ENCODE data around the gene SPTY2D1. TPM values are rescaled to one million over a fixed set of nuclear protein-coding genes. Genes with fewer than 3 reads are reported as not detected.
"Not testable (repeated sequence)": the region's sequence is repeated elsewhere in the genome, so short reads cannot be mapped to it uniquely, and the experiment has no call there.

SPTY2D1 gene, protein sequence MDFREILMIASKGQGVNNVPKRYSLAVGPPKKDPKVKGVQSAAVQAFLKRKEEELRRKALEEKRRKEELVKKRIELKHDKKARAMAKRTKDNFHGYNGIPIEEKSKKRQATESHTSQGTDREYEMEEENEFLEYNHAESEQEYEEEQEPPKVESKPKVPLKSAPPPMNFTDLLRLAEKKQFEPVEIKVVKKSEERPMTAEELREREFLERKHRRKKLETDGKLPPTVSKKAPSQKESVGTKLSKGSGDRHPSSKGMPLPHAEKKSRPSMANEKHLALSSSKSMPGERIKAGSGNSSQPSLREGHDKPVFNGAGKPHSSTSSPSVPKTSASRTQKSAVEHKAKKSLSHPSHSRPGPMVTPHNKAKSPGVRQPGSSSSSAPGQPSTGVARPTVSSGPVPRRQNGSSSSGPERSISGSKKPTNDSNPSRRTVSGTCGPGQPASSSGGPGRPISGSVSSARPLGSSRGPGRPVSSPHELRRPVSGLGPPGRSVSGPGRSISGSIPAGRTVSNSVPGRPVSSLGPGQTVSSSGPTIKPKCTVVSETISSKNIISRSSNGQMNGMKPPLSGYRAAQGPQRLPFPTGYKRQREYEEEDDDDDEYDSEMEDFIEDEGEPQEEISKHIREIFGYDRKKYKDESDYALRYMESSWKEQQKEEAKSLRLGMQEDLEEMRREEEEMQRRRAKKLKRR
- 10 to 100 TPM; 58.6 to 62.5 (median 62.0) TPM for total RNA-seq
- 31.0 TPM for total RNA-seq (2013)

DNA sequence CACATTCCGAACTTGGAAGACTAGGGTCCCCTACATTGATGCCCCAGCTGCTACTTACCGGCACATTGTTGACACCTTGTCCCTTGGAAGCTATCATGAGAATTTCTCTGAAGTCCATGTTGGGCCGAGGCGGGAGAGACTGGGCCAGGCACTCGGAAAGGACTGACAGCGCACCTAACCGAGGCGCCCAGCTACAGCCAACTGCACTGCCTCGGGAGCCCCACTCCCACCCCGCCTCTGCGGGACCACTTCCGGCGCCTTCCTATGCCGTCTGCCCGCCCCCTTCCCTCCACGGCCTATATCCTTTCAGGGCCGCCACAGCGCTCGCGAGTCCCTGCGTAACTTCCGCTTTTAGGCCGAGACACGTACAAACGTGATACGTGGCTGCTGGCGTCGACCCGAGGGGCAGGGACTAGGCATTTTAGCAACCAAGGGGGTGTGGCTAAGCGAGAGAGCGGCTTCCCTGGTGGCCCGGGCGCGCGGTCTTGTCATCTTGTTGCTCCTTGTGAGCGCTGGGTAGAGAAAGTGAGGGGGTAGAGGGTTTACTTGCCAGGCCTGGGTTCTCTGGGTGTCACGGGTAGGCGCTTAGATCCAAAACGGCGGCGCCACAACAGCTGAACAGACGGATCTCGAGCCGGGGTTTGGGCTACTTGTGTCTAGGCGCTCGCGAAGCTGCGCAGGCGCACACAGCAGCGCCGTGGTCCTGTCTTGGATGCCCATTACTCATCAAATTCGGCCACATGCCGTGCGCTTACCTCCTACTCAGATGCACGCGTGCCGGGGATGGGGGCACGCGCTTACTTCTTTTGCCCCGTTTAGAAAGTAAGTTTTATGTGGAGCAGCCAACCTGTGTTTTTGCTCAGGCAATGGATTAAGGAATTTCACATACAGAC lies at the start of gene SPTY2D1:
Gene SPTY2D1 (minus strand): TSS at position 203 of the 893 bp plus-strand sequence. CDS start 85 bp downstream, at position 118.
- H3K9me3 Mint-ChIP-seq = no peaks in the 10 kb centered on the region
- intact Hi-C loops (cut with micrococcal nuclease) = loop anchor here (1.0 to 10.0 kb wide), 7 partner anchors 16 to 312 kb away; partner anchors contain the start of genes GTF2H1, HPS5, IGSF22 and LDHA
- no peaks in the 10 kb centered on the region for H3K36me3 Mint-ChIP-seq
- ATAC-seq = peak; percentile 93 to 97 (median 94)
- Histone ChIP-seq H3K4me1 (ENCODE audit: control insufficient read depth, insufficient read depth, low read length) (peaks cover 13% of the 10 kb centered on the region), H3K27ac (ENCODE audit: low read length) (peak within 1 kb of the TSS; percentile 99), H3K27me3 (ENCODE audit: control insufficient read depth, insufficient read depth, low read length) (no peaks in the 10 kb centered on the region), H3K9me3 (ENCODE audit: control insufficient read depth, insufficient read depth, low read length) (no peaks in the 10 kb centered on the region), H3K4me3 (ENCODE audit: low read length) (peak within 1 kb of the TSS; percentile 94), H3K36me3 (ENCODE audit: control insufficient read depth, insufficient read depth, low read length) (no peaks in the 10 kb centered on the region)
- H3K4me3 Mint-ChIP-seq = peak within 1 kb of the TSS; percentile 93
- H3K27ac Mint-ChIP-seq = peak within 1 kb of the TSS; percentile 98 to 99
- no peak for TF ChIP-seq CTCF (IDR thresholded peaks at IDR 0.05)
- under 1% methylated on average over 60 of the region's 60 CpGs for WGBS (ENCODE audit: insufficient coverage)
- peaks cover 28 to 34% of the 10 kb centered on the region in 2 donors for H3K4me1 Mint-ChIP-seq
- DNase-seq = peak; percentile 93 to 99
- H3K27me3 Mint-ChIP-seq (ENCODE audit: low read depth in 2 of 2) = no peaks in the 10 kb centered on the region

DNA sequence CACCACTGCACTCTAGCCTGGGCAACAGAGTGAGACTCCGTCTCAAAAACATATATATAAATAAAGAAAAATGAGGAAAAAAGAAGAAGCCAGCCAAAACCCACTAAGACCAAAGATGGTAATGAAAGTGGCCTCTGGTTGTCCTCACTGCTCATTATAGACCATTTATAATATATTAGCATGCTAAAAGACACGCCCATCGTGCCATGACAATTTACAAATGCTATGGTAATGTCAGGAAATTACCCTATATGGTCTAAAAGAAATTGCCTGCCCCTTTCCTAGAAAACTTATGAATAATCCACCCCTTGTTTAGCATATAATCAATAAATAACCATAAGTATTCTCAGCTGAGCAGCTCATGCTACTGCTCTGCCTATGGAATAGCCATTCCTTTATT lies 48.3 kb upstream of the SPTY2D1 start:
- ATAC-seq (no peak), DNase-seq (no peak)
- H3K27ac ChIP-seq (ENCODE audit: low read length) = no peak overlapping the region
- H3K4me1 ChIP-seq (ENCODE audit: control insufficient read depth, insufficient read depth, low read length) = no peaks in the 10 kb centered on the region
- Mint-ChIP-seq H3K4me1 (no peaks in the 10 kb centered on the region), H3K9me3 (no peaks in the 10 kb centered on the region), H3K27ac (no peak overlapping the region), H3K36me3 (no peaks in the 10 kb centered on the region), H3K27me3 (ENCODE audit: low read depth in 2 of 2) (peaks cover 0 to 6% of the 10 kb centered on the region in 2 donors), H3K4me3 (no peak overlapping the region)
- no peaks in the 10 kb centered on the region for H3K9me3 ChIP-seq (ENCODE audit: control insufficient read depth, insufficient read depth, low read length)
- H3K36me3 ChIP-seq (ENCODE audit: control insufficient read depth, insufficient read depth, low read length) = no peaks in the 10 kb centered on the region
- no peak for TF ChIP-seq CTCF (IDR thresholded peaks at IDR 0.05)
- intact Hi-C loops (cut with micrococcal nuclease) = no loop called here
- WGBS (ENCODE audit: insufficient coverage) = 92% methylated on average over 2 of the region's 3 CpGs
- H3K4me3 ChIP-seq (ENCODE audit: low read length) = no peak overlapping the region
- peaks cover 2% of the 10 kb centered on the region for H3K27me3 ChIP-seq (ENCODE audit: control insufficient read depth, insufficient read depth, low read length)

GRCh38 chr11:18681949-18682348 lies 47.8 kb upstream of the SPTY2D1 start:
- H3K4me3 Mint-ChIP-seq; H3K27me3 Mint-ChIP-seq (ENCODE audit: low read depth in 2 of 2); H3K9me3 ChIP-seq (ENCODE audit: control insufficient read depth, insufficient read depth, low read length); DNase-seq; H3K36me3 Mint-ChIP-seq; H3K36me3 ChIP-seq (ENCODE audit: control insufficient read depth, insufficient read depth, low read length); H3K27me3 ChIP-seq (ENCODE audit: control insufficient read depth, insufficient read depth, low read length); H3K9me3 Mint-ChIP-seq; intact Hi-C loops (cut with micrococcal nuclease); H3K4me1 Mint-ChIP-seq; H3K27ac Mint-ChIP-seq; H3K4me3 ChIP-seq (ENCODE audit: low read length); H3K4me1 ChIP-seq (ENCODE audit: control insufficient read depth, insufficient read depth, low read length); ATAC-seq; H3K27ac ChIP-seq (ENCODE audit: low read length): not testable (repeated sequence)
- 100% methylated on average over 1 of the region's 1 CpG for WGBS (ENCODE audit: insufficient coverage)
